ENCODE results near the gene METTL16.
"Not testable (repeated sequence)": the region's sequence is repeated elsewhere in the genome, so short reads cannot be mapped to it uniquely, and the experiment has no call there.

The METTL16 gene, protein sequence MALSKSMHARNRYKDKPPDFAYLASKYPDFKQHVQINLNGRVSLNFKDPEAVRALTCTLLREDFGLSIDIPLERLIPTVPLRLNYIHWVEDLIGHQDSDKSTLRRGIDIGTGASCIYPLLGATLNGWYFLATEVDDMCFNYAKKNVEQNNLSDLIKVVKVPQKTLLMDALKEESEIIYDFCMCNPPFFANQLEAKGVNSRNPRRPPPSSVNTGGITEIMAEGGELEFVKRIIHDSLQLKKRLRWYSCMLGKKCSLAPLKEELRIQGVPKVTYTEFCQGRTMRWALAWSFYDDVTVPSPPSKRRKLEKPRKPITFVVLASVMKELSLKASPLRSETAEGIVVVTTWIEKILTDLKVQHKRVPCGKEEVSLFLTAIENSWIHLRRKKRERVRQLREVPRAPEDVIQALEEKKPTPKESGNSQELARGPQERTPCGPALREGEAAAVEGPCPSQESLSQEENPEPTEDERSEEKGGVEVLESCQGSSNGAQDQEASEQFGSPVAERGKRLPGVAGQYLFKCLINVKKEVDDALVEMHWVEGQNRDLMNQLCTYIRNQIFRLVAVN

GRCh38 chr17:2511462-2512369, at the start of gene METTL16:
METTL16 (minus strand) TSS chr17:2511888; CDS start chr17:2502331, 9,557 bp downstream.
- no peaks in the 10 kb centered on the region for H3K36me3 Mint-ChIP-seq (ENCODE audit: low read depth)
- no peak within 1 kb of the TSS for H3K4me3 Mint-ChIP-seq
- no peaks in the 10 kb centered on the region for H3K9me3 Mint-ChIP-seq
- peaks cover 10% of the 10 kb centered on the region for H3K4me1 Mint-ChIP-seq (ENCODE audit: low read depth)
- H3K27me3 Mint-ChIP-seq: no peaks in the 10 kb centered on the region
- intact Hi-C loops (cut with micrococcal nuclease): loop anchor here (5.0 kb wide), 1 partner anchor 81 kb away; the partner anchor contains the start of gene PAFAH1B1
- H3K27ac Mint-ChIP-seq: no peak within 1 kb of the TSS

- Mint-ChIP-seq H3K4me1 (ENCODE audit: low read depth) (peaks cover 10% of the 10 kb centered on the region), H3K9me3 (no peaks in the 10 kb centered on the region), H3K4me3 (no peak overlapping the region), H3K36me3 (ENCODE audit: low read depth) (no peaks in the 10 kb centered on the region), H3K27ac (no peak overlapping the region), H3K27me3 (peaks cover 1% of the 10 kb centered on the region)
- intact Hi-C loops (cut with micrococcal nuclease): no loop called here
These were observed 49.0 kb upstream of the METTL16 start for GRCh38 chr17:2560658-2561057.

DNA sequence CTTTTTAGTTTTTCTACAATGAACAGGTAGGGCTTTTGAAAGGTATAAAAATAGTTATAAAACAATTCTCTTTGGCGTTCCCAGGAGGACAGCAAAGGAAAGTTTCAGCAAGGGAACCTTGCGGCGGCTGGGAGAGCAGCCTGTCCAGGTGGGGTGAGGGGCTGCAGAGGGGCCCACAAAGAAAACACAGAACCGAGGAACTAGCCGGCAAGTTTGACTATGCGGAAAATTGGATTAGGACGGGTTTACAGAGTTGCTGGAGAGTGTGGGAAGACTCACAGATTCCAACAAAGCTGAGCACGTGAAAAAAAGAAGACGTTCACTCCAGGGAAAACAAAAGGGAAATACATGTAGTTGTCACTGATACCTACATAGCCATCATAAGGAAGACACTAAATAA, 40.2 kb upstream of the METTL16 start:
- Mint-ChIP-seq H3K27ac (no peak overlapping the region), H3K36me3 (ENCODE audit: low read depth) (no peaks in the 10 kb centered on the region)
- intact Hi-C loops (cut with micrococcal nuclease): no loop called here

GRCh38 chr17:2551493-2551892, 39.8 kb upstream of the METTL16 start:
- H3K27ac Mint-ChIP-seq: no peak overlapping the region
- no peaks in the 10 kb centered on the region for H3K36me3 Mint-ChIP-seq (ENCODE audit: low read depth)
- peaks cover 19% of the 10 kb centered on the region for H3K27me3 Mint-ChIP-seq
- intact Hi-C loops (cut with micrococcal nuclease): no loop called here
- no peaks in the 10 kb centered on the region for H3K9me3 Mint-ChIP-seq
- H3K4me3 Mint-ChIP-seq: no peak overlapping the region
- H3K4me1 Mint-ChIP-seq (ENCODE audit: low read depth): no peaks in the 10 kb centered on the region

More for the DNA sequence above, 40.2 kb upstream of the METTL16 start:
- no peak overlapping the region for H3K4me3 Mint-ChIP-seq
- peaks cover 19% of the 10 kb centered on the region for H3K27me3 Mint-ChIP-seq
- H3K9me3 Mint-ChIP-seq: no peaks in the 10 kb centered on the region
- peaks cover under 1% of the 10 kb centered on the region for H3K4me1 Mint-ChIP-seq (ENCODE audit: low read depth)

DNA sequence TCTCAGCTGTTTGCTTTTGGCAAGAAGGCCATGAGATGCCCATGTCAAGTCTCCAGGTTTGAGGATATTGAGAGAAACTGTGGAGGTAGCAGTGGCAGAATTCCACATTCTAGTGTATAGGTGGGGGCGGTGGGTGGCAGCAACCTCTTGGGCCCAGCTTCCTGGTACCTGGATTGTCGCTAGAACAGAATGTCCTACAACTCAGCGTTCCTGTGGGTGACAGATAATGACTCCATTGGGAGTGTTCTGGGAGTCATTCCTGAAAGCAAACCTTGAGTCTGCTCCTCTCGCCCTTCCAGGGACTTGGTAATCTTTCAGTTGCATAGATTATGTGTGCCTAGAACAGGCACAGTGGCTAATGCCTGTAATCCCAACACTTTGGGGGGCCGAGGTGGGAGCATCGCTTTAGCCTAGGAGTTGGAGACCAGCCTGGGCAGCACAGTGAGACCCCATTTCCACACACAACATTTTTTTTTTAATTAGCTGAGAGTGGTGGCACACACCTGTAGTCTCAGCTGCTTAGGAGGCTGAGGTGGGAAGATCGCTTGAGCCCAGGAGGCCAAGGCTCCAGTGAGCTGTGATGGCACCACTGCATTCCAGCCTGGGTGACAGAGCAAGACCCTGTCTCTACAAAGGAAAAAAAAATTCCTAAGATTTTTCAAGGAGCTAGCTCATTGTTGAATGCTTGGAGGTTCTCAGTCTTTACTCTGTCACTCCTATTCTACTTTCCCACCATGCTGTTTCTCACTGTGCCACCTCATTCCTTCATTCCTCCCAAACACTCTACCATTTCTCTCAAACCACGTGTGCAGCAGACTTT, 37.9 kb upstream of the METTL16 start:
- Mint-ChIP-seq H3K27ac (no peak overlapping the region), H3K4me1 (ENCODE audit: low read depth) (no peaks in the 10 kb centered on the region), H3K4me3 (no peak overlapping the region), H3K27me3 (peaks cover 19% of the 10 kb centered on the region), H3K9me3 (no peaks in the 10 kb centered on the region), H3K36me3 (ENCODE audit: low read depth) (no peaks in the 10 kb centered on the region)
- intact Hi-C loops (cut with micrococcal nuclease): no loop called here

GRCh38 chr17:2548026-2548425, 36.3 kb upstream of the METTL16 start:
- H3K9me3 Mint-ChIP-seq; H3K27ac Mint-ChIP-seq; intact Hi-C loops (cut with micrococcal nuclease); H3K36me3 Mint-ChIP-seq (ENCODE audit: low read depth); H3K4me3 Mint-ChIP-seq; H3K4me1 Mint-ChIP-seq (ENCODE audit: low read depth): not testable (repeated sequence)
- H3K27me3 Mint-ChIP-seq: peaks cover 14% of the 10 kb centered on the region

GRCh38 chr17:2547176-2547575, 35.5 kb upstream of the METTL16 start:
- intact Hi-C loops (cut with micrococcal nuclease): no loop called here
- Mint-ChIP-seq H3K27me3 (peaks cover 12% of the 10 kb centered on the region), H3K27ac (no peak overlapping the region), H3K4me3 (no peak overlapping the region), H3K9me3 (no peaks in the 10 kb centered on the region), H3K4me1 (ENCODE audit: low read depth) (peaks cover 6% of the 10 kb centered on the region), H3K36me3 (ENCODE audit: low read depth) (no peaks in the 10 kb centered on the region)

GRCh38 chr17:2545393-2545792, 33.7 kb upstream of the METTL16 start:
- H3K27me3 Mint-ChIP-seq: peaks cover 6% of the 10 kb centered on the region
- no peak overlapping the region for H3K4me3 Mint-ChIP-seq
- peaks cover 8% of the 10 kb centered on the region for H3K4me1 Mint-ChIP-seq (ENCODE audit: low read depth)
- intact Hi-C loops (cut with micrococcal nuclease): no loop called here
- H3K27ac Mint-ChIP-seq: no peak overlapping the region
- no peaks in the 10 kb centered on the region for H3K36me3 Mint-ChIP-seq (ENCODE audit: low read depth)
- no peaks in the 10 kb centered on the region for H3K9me3 Mint-ChIP-seq

DNA sequence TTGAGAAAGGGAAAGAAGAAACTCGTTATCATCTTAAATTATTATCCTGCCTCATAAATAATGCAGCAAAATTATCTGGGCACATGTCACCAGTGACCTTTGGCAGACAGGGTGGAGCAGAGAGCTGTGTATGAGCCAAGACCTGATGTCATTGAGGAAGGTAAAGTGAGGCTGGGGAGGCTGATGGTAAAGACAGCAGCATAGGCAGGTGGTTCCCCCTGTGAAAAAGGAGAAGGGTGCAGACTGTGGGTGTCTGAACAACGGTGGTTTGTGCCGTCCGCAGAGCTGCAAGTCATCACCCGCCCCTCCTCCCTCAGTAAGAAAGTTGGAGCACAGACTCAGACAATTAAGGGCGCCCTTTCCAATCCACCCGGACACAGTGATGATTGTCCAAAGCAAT, 30.8 kb upstream of the METTL16 start:
- Mint-ChIP-seq H3K4me1 (ENCODE audit: low read depth) (peaks cover 8% of the 10 kb centered on the region), H3K27ac (no peak overlapping the region), H3K36me3 (ENCODE audit: low read depth) (no peaks in the 10 kb centered on the region), H3K4me3 (no peak overlapping the region), H3K27me3 (peaks cover 2% of the 10 kb centered on the region), H3K9me3 (no peaks in the 10 kb centered on the region)
- intact Hi-C loops (cut with micrococcal nuclease): no loop called here

GRCh38 chr17:2542056-2542455, 30.4 kb upstream of the METTL16 start:
- H3K27ac Mint-ChIP-seq: no peak overlapping the region
- H3K27me3 Mint-ChIP-seq: peaks cover 2% of the 10 kb centered on the region
- intact Hi-C loops (cut with micrococcal nuclease): no loop called here
- H3K36me3 Mint-ChIP-seq (ENCODE audit: low read depth): no peaks in the 10 kb centered on the region
- no peak overlapping the region for H3K4me3 Mint-ChIP-seq
- peaks cover 8% of the 10 kb centered on the region for H3K4me1 Mint-ChIP-seq (ENCODE audit: low read depth)
- no peaks in the 10 kb centered on the region for H3K9me3 Mint-ChIP-seq

- H3K4me3 Mint-ChIP-seq; H3K4me1 Mint-ChIP-seq (ENCODE audit: low read depth); H3K27me3 Mint-ChIP-seq; H3K36me3 Mint-ChIP-seq (ENCODE audit: low read depth); H3K27ac Mint-ChIP-seq; intact Hi-C loops (cut with micrococcal nuclease); H3K9me3 Mint-ChIP-seq: not testable (repeated sequence)
These were observed 25.9 kb upstream of the METTL16 start for GRCh38 chr17:2537579-2537978.

- intact Hi-C loops (cut with micrococcal nuclease): no loop called here
- Mint-ChIP-seq H3K27me3 (peaks cover 6% of the 10 kb centered on the region), H3K4me3 (no peak overlapping the region), H3K27ac (no peak overlapping the region), H3K4me1 (ENCODE audit: low read depth) (no peaks in the 10 kb centered on the region), H3K9me3 (no peaks in the 10 kb centered on the region), H3K36me3 (ENCODE audit: low read depth) (no peaks in the 10 kb centered on the region)
These were observed 20.5 kb upstream of the METTL16 start for GRCh38 chr17:2532146-2532720.

DNA sequence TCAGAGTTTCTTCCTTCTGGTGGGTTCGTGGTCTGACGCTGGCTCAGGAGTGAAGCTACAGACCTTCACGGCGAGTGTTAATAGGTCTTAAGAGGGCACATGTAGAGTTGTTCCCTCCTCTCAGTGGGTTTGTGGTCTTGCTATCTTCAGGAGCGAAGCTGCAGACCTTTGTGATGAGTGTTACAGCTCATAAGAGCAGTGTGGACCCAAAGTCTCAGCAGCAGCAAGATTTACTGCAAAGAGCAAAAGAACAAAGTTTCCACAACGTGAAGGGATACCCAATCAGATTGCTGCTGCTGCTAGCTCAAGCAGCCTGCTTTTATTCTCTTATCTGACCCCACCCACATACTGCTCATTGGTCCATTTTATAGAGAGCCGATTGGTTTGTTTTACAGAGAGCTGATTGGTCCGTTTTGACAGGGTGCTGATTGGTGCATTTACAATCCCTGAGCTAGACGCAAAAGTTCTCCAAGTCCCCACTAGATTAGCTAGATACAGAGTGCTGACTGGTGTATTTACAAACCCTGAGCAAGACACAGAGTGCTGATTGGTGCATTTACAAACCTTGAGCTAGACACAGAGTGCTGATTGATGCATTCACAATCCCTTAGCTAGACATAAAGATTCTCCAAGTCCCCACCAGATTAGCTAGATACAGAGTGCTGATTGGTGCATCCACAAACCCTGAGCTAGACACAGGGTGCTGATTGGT, 19.7 kb upstream of the METTL16 start:
- intact Hi-C loops (cut with micrococcal nuclease); H3K4me3 Mint-ChIP-seq; H3K4me1 Mint-ChIP-seq (ENCODE audit: low read depth); H3K9me3 Mint-ChIP-seq; H3K27me3 Mint-ChIP-seq; H3K27ac Mint-ChIP-seq; H3K36me3 Mint-ChIP-seq (ENCODE audit: low read depth): not testable (repeated sequence)
